Stimulated activated CD4-positive, alpha-beta T cell treated with anti-CD3 and anti-CD28 coated beads, Interleukin-2, amount 100 ng/mL, for 4 hours (primary cell): ENCODE measurements around the gene MRRF.
"Not testable (repeated sequence)": the region's sequence is repeated elsewhere in the genome, so short reads cannot be mapped to it uniquely, and the experiment has no call there.

Experiments used
- DNase-seq: peaks from one replicate; pipeline ENCODE4 v3.0.0-alpha.2; 2020; ENCODE audit warnings: low read depth

The MRRF gene

GRCh38 chr9:122277285-122277897 lies 12.7 kb downstream of the MRRF start:
- no peak for DNase-seq

- DNase-seq = no peak
These were observed 16.7 kb downstream of the MRRF start for GRCh38 chr9:122281368-122281767.

GRCh38 chr9:122286764-122287163 lies 22.1 kb downstream of the MRRF start:
- DNase-seq = no peak

DNA sequence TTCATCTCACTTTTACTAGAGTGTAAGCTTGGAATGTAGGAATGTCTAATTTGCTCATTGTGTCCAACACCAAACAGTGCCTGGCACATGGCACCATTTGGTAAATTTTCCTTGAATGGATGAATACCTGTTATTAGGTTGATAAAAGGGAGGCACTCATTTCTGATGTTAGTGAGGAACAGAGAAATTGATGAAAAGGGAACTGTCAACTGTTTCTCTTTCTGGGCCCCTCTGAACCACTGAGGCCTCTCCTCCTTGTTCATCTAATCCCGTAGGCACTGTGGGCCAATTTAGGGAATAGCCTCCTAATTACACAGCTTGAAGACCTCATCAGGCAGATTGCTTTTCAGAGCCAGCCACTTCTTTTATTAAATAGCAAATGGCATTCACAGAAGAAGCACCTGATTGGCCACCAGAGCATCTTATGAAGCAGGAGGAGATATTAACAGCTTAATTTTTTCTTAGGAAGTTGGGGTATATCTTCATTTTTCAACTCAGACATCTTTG lies 22.6 kb downstream of the MRRF start:
- no peak for DNase-seq

GRCh38 chr9:122291458-122291857 lies 26.8 kb downstream of the MRRF start:
- no peak for DNase-seq

GRCh38 chr9:122294531-122294930 lies 29.8 kb downstream of the MRRF start:
- DNase-seq = no peak

GRCh38 chr9:122297512-122297911 lies 32.8 kb downstream of the MRRF start:
- no peak for DNase-seq

DNA sequence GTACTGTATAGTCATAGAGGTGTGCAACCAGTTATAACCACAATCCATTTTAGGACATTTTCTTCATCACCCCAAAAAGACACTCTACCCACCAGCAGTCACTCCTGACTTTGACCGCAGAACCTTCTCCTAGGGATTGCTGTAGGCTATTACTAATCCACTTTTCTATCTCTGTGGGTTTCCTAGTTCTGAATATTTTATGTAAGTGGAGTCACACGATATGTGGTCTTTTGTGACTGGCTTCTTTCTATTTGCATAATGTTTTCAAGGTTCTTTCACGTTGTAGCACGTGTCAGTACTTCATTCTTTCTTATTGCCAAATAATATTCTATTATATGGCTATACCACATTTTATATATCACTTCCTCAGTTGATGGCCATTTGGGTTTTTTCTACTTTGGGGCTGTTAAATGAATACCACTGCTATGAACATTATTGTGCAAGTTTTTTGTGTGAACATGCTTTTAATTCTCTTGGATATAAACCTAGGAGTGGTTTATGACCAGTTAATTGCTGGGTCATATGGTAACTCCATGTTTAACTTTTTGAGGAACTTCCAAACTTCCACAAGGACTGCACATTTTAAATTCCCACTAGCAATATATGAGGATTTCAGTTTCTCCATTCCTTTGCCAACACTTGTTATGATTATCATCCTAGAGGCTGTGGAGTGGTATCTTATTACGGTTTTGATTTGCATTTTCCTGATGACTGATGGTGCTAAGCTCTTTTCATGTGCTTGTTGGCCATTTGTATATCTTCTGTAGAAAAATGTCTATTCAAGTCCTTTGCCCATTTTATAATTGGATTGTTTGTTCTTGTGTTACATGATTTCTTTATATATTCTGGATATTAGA lies 37.8 kb downstream of the MRRF start:
- DNase-seq = no peak

DNA sequence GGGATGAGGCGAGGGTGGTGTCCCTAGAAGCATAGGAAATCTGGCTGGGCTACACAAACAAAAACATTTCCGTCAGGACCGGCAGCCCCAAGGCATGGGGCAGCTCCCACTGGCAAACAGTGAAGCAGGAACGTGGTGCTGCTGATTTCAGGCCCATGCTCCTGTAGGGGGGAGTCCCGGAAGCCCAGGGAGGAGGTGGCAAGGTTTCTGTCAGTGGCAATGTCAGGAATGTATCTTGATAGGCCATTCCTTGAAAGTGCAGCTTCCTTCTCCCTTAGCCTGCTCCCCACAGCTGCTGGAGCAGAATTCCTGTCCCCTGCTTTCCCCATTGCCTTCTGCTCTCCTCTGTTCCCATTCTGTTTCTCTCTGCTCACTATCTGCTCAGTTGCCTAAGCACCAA lies 42.4 kb downstream of the MRRF start:
- no peak for DNase-seq

DNA sequence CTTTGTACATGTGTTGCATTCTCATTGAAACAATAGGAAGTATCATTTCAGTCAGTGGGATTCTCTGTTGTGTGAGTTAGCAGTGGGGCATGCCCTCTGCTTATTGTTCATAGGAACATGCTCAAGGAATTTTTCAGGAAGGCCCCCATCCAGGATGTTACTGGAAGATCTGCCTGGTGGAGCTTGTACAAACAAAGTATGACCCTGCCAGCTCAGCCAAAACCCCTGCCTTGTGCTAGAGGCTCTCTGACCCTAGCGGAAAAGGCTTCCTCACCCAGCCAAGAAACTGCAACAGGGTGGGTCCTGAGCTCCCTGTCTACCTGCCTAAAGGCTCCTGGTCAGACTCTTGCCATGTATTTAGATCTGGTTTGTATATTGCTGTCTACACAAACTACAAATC lies 43.2 kb downstream of the MRRF start:
- no peak for DNase-seq

GRCh38 chr9:122309861-122310260 lies 45.2 kb downstream of the MRRF start:
- no peak for DNase-seq

GRCh38 chr9:122314165-122314564 lies 49.5 kb downstream of the MRRF start:
- DNase-seq = no peak

GRCh38 chr9:122315534-122315933 lies 50.9 kb downstream of the MRRF start:
- no peak for DNase-seq

GRCh38 chr9:122318284-122318683 lies 53.6 kb downstream of the MRRF start:
- no peak for DNase-seq

GRCh38 chr9:122320413-122320881 lies 55.8 kb downstream of the MRRF start:
- no peak for DNase-seq

DNA sequence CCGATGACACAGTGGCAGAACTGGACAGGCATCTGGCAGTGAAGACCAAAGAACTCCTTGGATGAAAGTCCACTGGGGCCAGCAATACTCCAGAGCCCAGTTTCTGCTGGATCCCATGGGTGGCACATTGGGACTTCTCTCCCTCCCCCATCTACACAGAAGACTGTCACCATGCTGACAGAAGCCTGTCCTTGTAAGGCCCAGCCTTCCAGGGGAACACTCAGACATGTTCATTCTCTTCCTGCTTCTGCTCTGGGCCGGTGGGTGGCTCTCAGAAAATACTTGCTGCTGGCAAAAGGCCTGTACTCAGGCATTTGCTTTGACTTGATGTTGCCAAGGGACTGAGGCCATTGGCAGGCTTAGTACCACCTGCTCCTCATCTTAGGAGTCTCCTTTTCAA lies 57.9 kb downstream of the MRRF start:
- DNase-seq = no peak

GRCh38 chr9:122324665-122325064 lies 60.0 kb downstream of the MRRF start:
- DNase-seq = not testable (repeated sequence)

DNA sequence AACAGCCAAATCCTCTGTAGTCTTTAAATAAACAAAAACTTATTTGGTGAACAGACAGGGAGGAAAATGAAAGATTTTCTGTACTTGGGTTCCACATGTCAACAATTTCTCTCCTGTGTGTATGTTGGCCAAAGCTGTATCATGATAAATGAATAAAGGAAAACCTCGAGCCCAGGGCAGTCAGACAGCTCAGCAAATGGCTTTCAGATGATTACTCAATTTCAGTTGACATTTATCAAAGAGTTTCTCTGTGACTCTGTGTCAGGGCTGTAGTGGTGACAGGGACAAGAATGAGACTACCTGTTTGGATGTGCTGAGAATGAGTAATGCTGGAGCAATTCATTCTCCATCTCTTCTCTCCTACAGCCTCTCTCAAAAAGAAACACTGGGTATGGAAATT lies 60.4 kb downstream of the MRRF start:
- no peak for DNase-seq

- no peak for DNase-seq
These were observed 62.5 kb downstream of the MRRF start for GRCh38 chr9:122327175-122327574.

GRCh38 chr9:122329597-122329996 lies 64.9 kb downstream of the MRRF start:
- DNase-seq = no peak

DNA sequence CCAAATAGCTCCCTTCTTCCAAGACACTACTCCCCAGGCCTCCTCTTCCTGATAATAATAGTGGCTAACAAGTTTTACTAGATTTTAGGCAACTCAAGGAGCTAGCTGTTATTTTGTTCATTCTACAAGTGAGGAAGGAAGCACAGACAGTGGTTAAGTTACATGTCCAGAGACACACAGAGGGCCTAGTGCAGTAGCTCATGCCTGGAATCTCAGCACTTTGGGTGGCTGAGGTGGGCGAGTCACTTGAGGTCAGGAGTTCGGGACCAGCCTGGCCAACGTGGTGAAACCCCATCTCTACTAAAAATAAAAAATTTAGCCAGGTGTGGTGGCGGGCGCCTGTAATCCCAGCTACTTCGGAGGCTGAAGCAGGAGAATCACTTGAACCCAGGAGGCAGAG lies 65.8 kb downstream of the MRRF start:
- not testable (repeated sequence) for DNase-seq

- DNase-seq = no peak
These were observed 66.8 kb downstream of the MRRF start for GRCh38 chr9:122331523-122331927.

DNA sequence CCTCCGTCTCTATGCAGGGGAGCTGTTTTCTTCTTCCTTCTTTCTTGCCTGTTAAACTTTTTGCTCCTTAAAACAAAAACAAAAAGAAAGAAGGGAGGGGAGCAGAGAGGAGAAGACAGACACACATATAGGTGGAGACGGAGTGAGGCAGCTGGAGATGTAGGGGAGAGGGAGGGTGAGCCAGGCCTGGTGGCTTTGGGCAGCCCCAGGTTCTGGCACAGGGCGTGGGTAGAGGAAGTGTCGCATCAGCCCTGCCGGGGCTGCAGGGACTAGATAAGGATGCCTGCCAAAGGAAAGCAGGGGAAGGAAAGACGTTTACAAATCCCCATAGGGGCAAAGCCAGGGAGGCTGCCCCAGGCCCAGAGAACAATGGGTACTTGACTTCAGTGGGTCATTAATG lies 67.4 kb downstream of the MRRF start:
- DNase-seq = no peak
